Endothelial cell of umbilical vein (primary cell): Measurements from ENCODE around the gene MT1M. TPM values are rescaled to one million over a fixed set of nuclear protein-coding genes. Genes with fewer than 3 reads are reported as not detected.
"Not testable (repeated sequence)": the region's sequence is repeated elsewhere in the genome, so short reads cannot be mapped to it uniquely, and the experiment has no call there.

Experiments
- BruUV-seq: library from RNA; stranded (reverse); fragments of 400-500 nt; replicated peaks from 2 replicates; lab custom pipeline; 2021; lab: Mats Ljungman, UMichigan
- CTCF ChIA-PET: fragments of 300-600, 350-600 bp; sonication (Branson Sonifier 250); formaldehyde crosslinking; loops from one replicate; lab custom pipeline; 2021; ENCODE audit warnings: antibody characterized with exemption, inconsistent platforms; lab: Charles Lee
- POLR2A ChIA-PET: fragments of 300-600, 350-600 bp; sonication (Branson Sonifier 250); formaldehyde crosslinking; loops from one replicate; lab custom pipeline; 2021; ENCODE audit warnings: antibody characterized with exemption, inconsistent platforms; lab: Charles Lee
- DNase-seq: peaks from one replicate; pipeline ENCODE4 v3.0.0-alpha.2; 2011; ENCODE audit warnings: low read depth, low spot score
- FAIRE-seq: peaks from 2 replicates; lab custom pipeline; 2011; peaks lifted over from hg19 to GRCh38; lab: Jason Lieb, UNC
- H2AFZ ChIP-seq: 2 replicates; pipeline ENCODE4 v1.6.0; 2012; ENCODE audit warnings: low read depth, low read length, control low read depth, inconsistent platforms
- H3K27ac ChIP-seq: 2 replicates; pipeline ENCODE4 v1.5.1; 2011; ENCODE audit warnings: low read depth, mild to moderate bottlenecking, control low read depth, low read length, moderate library complexity; ENCODE audit not compliant: insufficient read depth
- H3K27me3 ChIP-seq, 2 experiments: 2 replicates each; pipeline versions ENCODE4 v1.6.0 to v1.6.1; 2011; ENCODE audit warnings: low read length in 2 of 2, mixed read lengths in 1 of 2; ENCODE audit not compliant: control insufficient read depth in 2 of 2, insufficient read depth in 2 of 2
- H3K36me3 ChIP-seq, 2 experiments: 2 replicates in 1 of 2; 3 replicates in 1 of 2; pipeline ENCODE4 v1.5.1; 2011; ENCODE audit warnings: low read length in 2 of 2, mild to moderate bottlenecking in 1 of 2, moderate library complexity in 1 of 2; ENCODE audit not compliant: control insufficient read depth in 2 of 2, insufficient read depth in 2 of 2; ENCODE audit errors: extremely low read depth in 1 of 2
- H3K4me1 ChIP-seq: 3 replicates; pipeline ENCODE4 v1.5.1; 2011; ENCODE audit warnings: mild to moderate bottlenecking, low read length; ENCODE audit not compliant: control insufficient read depth, insufficient read depth; ENCODE audit errors: extremely low read depth
- H3K4me2 ChIP-seq: 2 replicates; pipeline ENCODE4 v1.6.1; 2011; ENCODE audit warnings: low read length, control low read depth, mixed read lengths; ENCODE audit not compliant: insufficient read depth
- H3K4me3 ChIP-seq, 3 experiments: fragments of 200-600 bp in 1 of 3; sonication (generic), shearing (Covaris generic) in 1 of 3; replicated peaks in 1 of 3; 2 replicates each; pipeline ENCODE4 v1.5.1; 2011 to 2016; ENCODE audit warnings: control low read depth in 3 of 3, low read length in 3 of 3, mild to moderate bottlenecking in 2 of 3, inconsistent platforms in 1 of 3, low read depth in 1 of 3, moderate library complexity in 1 of 3; ENCODE audit not compliant: insufficient read depth in 1 of 3
- H3K79me2 ChIP-seq: 2 replicates; pipeline ENCODE4 v1.6.0; 2012; ENCODE audit warnings: low read length, inconsistent platforms; ENCODE audit not compliant: control insufficient read depth, insufficient read depth
- H3K9ac ChIP-seq: replicated peaks from 2 replicates; pipeline ENCODE3; 2011; ENCODE audit warnings: low read length, control low read depth; ENCODE audit not compliant: insufficient read depth; ENCODE audit errors: extremely low read depth
- H3K9me1 ChIP-seq: replicated peaks from 3 replicates; pipeline ENCODE4 v1.6.0; 2011; ENCODE audit warnings: mild to moderate bottlenecking, low read length; ENCODE audit not compliant: control insufficient read depth, insufficient read depth; ENCODE audit errors: extremely low read depth
- H3K9me3 ChIP-seq: replicated peaks from 2 replicates; pipeline ENCODE4 v1.5.1; 2012; ENCODE audit warnings: low read length, inconsistent platforms; ENCODE audit not compliant: control insufficient read depth, insufficient read depth
- H4K20me1 ChIP-seq: replicated peaks from 2 replicates; pipeline ENCODE3; 2011; ENCODE audit warnings: mild to moderate bottlenecking, low read length; ENCODE audit not compliant: control insufficient read depth, insufficient read depth; ENCODE audit errors: extremely low read depth
- CTCF ChIP-seq, 2 donors: IDR thresholded peaks; 1 replicate in 1 of 2; 2 replicates in 1 of 2; pipeline ENCODE4 v1.5.1; 2011; ENCODE audit warnings: low read length in 2 of 2, mild to moderate bottlenecking in 2 of 2, moderate library complexity in 2 of 2, control low read depth in 1 of 2, inconsistent platforms in 1 of 2, low read depth in 1 of 2; ENCODE audit not compliant: insufficient read depth in 1 of 2; ENCODE audit errors: extremely low read depth in 1 of 2
- EZH2 ChIP-seq: IDR thresholded peaks from 2 replicates; pipeline ENCODE4 v1.6.1; 2012; ENCODE audit warnings: borderline replicate concordance, low read depth, mild to moderate bottlenecking, moderate library complexity, low read length, inconsistent platforms; ENCODE audit not compliant: severe bottlenecking
- FOS ChIP-seq: IDR thresholded peaks from 2 replicates; pipeline ENCODE4 v1.6.1; 2011; ENCODE audit warnings: mild to moderate bottlenecking, low read length, moderate library complexity, borderline replicate concordance; ENCODE audit not compliant: insufficient read depth
- GATA2 ChIP-seq: IDR thresholded peaks from 2 replicates; pipeline ENCODE4 v1.7.0; 2011; ENCODE audit warnings: low read depth, mild to moderate bottlenecking, moderate library complexity, mixed read lengths, low read length; ENCODE audit not compliant: insufficient read length, insufficient read depth
- JUN ChIP-seq: IDR thresholded peaks from 2 replicates; pipeline ENCODE4 v1.6.1; 2011; ENCODE audit warnings: borderline replicate concordance, low read depth; ENCODE audit not compliant: insufficient read length, insufficient read depth
- MAX ChIP-seq: IDR thresholded peaks from 2 replicates; pipeline ENCODE4 v1.6.1; 2011; ENCODE audit not compliant: insufficient read depth, insufficient read length
- MYC ChIP-seq: IDR thresholded peaks from one replicate; pipeline ENCODE4 v1.6.1; 2011; ENCODE audit warnings: mild to moderate bottlenecking, low read depth, low read length
- POLR2A ChIP-seq: IDR thresholded peaks from 2 replicates; pipeline ENCODE4 v1.6.1; 2012; ENCODE audit warnings: low read depth, mild to moderate bottlenecking, control low read depth, low read length
- POLR2AphosphoS5 ChIP-seq: IDR thresholded peaks from 2 replicates; pipeline ENCODE4 v1.6.1; 2012; ENCODE audit warnings: low read depth, mild to moderate bottlenecking, control low read depth, low read length, moderate library complexity; ENCODE audit not compliant: insufficient read depth
- dilution Hi-C: fragments of 300-500 bp; cut with MboI; formaldehyde crosslinking; loops from one replicate; pipeline ENCODE4 v1.15.0; 2019; ENCODE audit warnings: low sequenced_read_pairs; ENCODE audit not compliant: extremely low pct_ligation_motif_present
- intact Hi-C: fragments of 100-400 bp; cut with micrococcal nuclease; formaldehyde crosslinking; loops from one replicate; pipeline ENCODE4 v1.10.0; 2022
- polyA plus RNA-seq, 4 experiments: library from polyadenylated mRNA; depleted of rRNA in 3 of 4; stranded (reverse) in 3 of 4; unstranded in 1 of 4; fragments of >200 nt; gene quantifications; 2 replicates each; pipeline versions ENCODE4 v1.2.1 to v1.2.3, GENCODE V29; 2011 to 2012; ENCODE audit warnings: missing spikeins in 1 of 4
- total RNA-seq: library from RNA; stranded (reverse); gene quantifications from 2 replicates; pipeline ENCODE4 v1.2.3, GENCODE V29; 2021

Gene MT1M
- total and polyA plus RNA-seq, 2 donors (not counting 3 experiments of a cell fraction or from before 2014, with no cell fraction given): 4.3 to 4.6 TPM

- POLR2A ChIA-PET, dilution Hi-C loops, H3K27me3 ChIP-seq, H3K27ac ChIP-seq, H3K9me3 ChIP-seq, H2AFZ ChIP-seq, H3K9me1 ChIP-seq, H4K20me1 ChIP-seq, intact Hi-C loops, H3K9ac ChIP-seq, H3K4me3 ChIP-seq, DNase-seq, FAIRE-seq, H3K4me2 ChIP-seq, BruUV-seq, H3K36me3 ChIP-seq: not testable (repeated sequence)
- CTCF ChIA-PET: interaction anchor here (1.0 to 3.2 kb wide), 7 partner anchors 11 to 109 kb away, joined by 3 to 13 read pairs (median 5); partner anchors contain the start of gene MT1A
- Histone ChIP-seq H3K79me2 (peaks cover 12% of the 10 kb centered on the region), H3K4me1 (peaks cover 18% of the 10 kb centered on the region)
Measured at GRCh38 chr16:56623184-56623583, 9.3 kb upstream of the MT1M start.

DNA sequence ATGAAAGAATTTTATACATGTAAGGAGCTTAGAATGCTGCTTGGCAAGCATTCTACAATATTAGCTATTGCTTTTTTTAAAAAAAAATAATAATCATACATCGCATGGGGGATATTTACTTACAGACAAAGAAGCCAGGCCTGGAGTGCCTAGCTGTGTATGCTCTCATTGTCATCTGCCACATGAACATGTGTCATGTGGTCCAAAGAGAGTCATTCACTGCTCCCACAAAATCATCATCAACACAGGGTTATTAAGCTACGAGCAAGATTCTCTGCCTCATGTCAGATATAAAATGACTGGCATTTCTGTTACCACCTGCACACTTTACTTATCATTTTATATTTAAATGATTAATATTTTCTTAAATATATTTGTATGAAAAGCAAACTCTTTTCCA is 8.8 kb upstream of the MT1M start:
- CTCF ChIA-PET: interaction anchor here (1.0 to 3.2 kb wide), 9 partner anchors 12 to 109 kb away, joined by 3 to 13 read pairs (median 5); partner anchors contain the start of genes MT1A and MT2A
- POLR2A ChIA-PET: no interaction called here
- FAIRE-seq (no peak), DNase-seq (no peak)
- Histone ChIP-seq H3K9me1 (no peaks in the 10 kb centered on the region), H3K36me3 (no peaks in the 10 kb centered on the region), H4K20me1 (no peaks in the 10 kb centered on the region), H3K27me3 (no peaks in the 10 kb centered on the region), H2AFZ (no peak overlapping the region), H3K9ac (no peak overlapping the region), H3K79me2 (peaks cover 12% of the 10 kb centered on the region), H3K4me3 (no peak overlapping the region), H3K9me3 (no peaks in the 10 kb centered on the region), H3K27ac (no peak overlapping the region), H3K4me1 (peaks cover 14% of the 10 kb centered on the region), H3K4me2 (no peak overlapping the region)
- dilution Hi-C loops: no loop called here
- TF ChIP-seq JUN: no peak
- TF ChIP-seq CTCF (IDR thresholded peaks at IDR 0.05; ENCODE audit: extremely low read depth in 1 of 2, insufficient read depth in 1 of 2, low read depth in 1 of 2, low read length in 2 of 2): no peak
- TF ChIP-seq EZH2: no peak
- TF ChIP-seq FOS: no peak
- TF ChIP-seq POLR2A: no peak
- no peak for TF ChIP-seq POLR2AphosphoS5
- no peak for TF ChIP-seq MYC
- TF ChIP-seq MAX: no peak
- no peak for TF ChIP-seq GATA2
- intact Hi-C loops: no loop called here
- BruUV-seq: no TSS peak
